Mesenchymal stem cell (in vitro differentiated cells and primary cell): ENCODE results near the gene SNX33.

Experiments used
- DNase-seq: peaks from one replicate; pipeline ENCODE4 v3.0.0-alpha.2; 2013
- H2AFZ ChIP-seq: one replicate; pipeline ENCODE4 v1.6.1; 2013; ENCODE audit warnings: low read depth, mild to moderate bottlenecking, control low read depth, inconsistent platforms, low read length, moderate library complexity
- H2AK5ac ChIP-seq: 2 replicates; pipeline ENCODE4 v1.6.1; 2013; ENCODE audit warnings: low read length, moderate library complexity, mild to moderate bottlenecking, inconsistent platforms; ENCODE audit not compliant: severe bottlenecking
- H2BK120ac ChIP-seq: one replicate; pipeline ENCODE4 v1.6.1; 2013; ENCODE audit warnings: low read depth, mild to moderate bottlenecking, inconsistent platforms, low read length, moderate library complexity
- H2BK12ac ChIP-seq, 2 experiments: one replicate each; pipeline ENCODE4 v1.6.1; 2013; ENCODE audit warnings: inconsistent platforms in 2 of 2, low read length in 2 of 2, mild to moderate bottlenecking in 2 of 2, moderate library complexity in 2 of 2, control low read depth in 1 of 2
- H2BK15ac ChIP-seq: one replicate; pipeline ENCODE4 v1.6.1; 2013; ENCODE audit warnings: mild to moderate bottlenecking, low read depth, inconsistent platforms; ENCODE audit not compliant: poor library complexity, severe bottlenecking
- H2BK5ac ChIP-seq: 2 replicates; pipeline ENCODE4 v1.6.1; 2013; ENCODE audit warnings: low read depth, mild to moderate bottlenecking, low read length, control low read depth, inconsistent platforms; ENCODE audit not compliant: poor library complexity, severe bottlenecking
- H3K14ac ChIP-seq, 2 experiments: one replicate each; pipeline ENCODE4 v1.6.1; 2013; ENCODE audit warnings: inconsistent platforms in 2 of 2, low read length in 2 of 2, control low read depth in 1 of 2, mild to moderate bottlenecking in 1 of 2, moderate library complexity in 1 of 2
- H3K18ac ChIP-seq, 2 experiments: one replicate each; pipeline ENCODE4 v1.6.1; 2013; ENCODE audit warnings: inconsistent platforms in 2 of 2, low read length in 2 of 2, control low read depth in 1 of 2, low read depth in 1 of 2, mild to moderate bottlenecking in 1 of 2
- H3K23ac ChIP-seq, 2 experiments: one replicate each; pipeline ENCODE4 v1.6.1; 2013; ENCODE audit warnings: inconsistent platforms in 2 of 2, low read length in 2 of 2, mild to moderate bottlenecking in 2 of 2, moderate library complexity in 2 of 2, control low read depth in 1 of 2
- H3K27ac ChIP-seq: 2 replicates; pipeline ENCODE4 v1.5.1; 2013; ENCODE audit warnings: mild to moderate bottlenecking, moderate library complexity, low read length, control low read depth, inconsistent platforms; ENCODE audit not compliant: poor library complexity, severe bottlenecking
- H3K27me3 ChIP-seq, 2 experiments: 2 replicates each; pipeline versions ENCODE4 v1.6.1 to v1.7.0; 2013; ENCODE audit warnings: low read length in 2 of 2, mild to moderate bottlenecking in 2 of 2, moderate library complexity in 2 of 2, control low read depth in 1 of 2, inconsistent platforms in 1 of 2; ENCODE audit not compliant: control insufficient read depth in 1 of 2, insufficient read depth in 1 of 2
- H3K36me3 ChIP-seq, 2 experiments: 2 replicates each; pipeline versions ENCODE4 v1.6.1 to v1.7.0; 2013; ENCODE audit warnings: low read length in 2 of 2, control low read depth in 1 of 2, inconsistent platforms in 1 of 2, low read depth in 1 of 2, mild to moderate bottlenecking in 1 of 2; ENCODE audit not compliant: insufficient read depth in 2 of 2, control insufficient read depth in 1 of 2
- H3K4ac ChIP-seq, 2 experiments: one replicate each; pipeline ENCODE4 v1.6.1; 2013; ENCODE audit warnings: inconsistent platforms in 2 of 2, low read length in 2 of 2, mild to moderate bottlenecking in 2 of 2, moderate library complexity in 2 of 2, control low read depth in 1 of 2, low read depth in 1 of 2
- H3K4me1 ChIP-seq: 2 replicates; pipeline ENCODE4 v1.6.1; 2013; ENCODE audit warnings: low read depth, low read length, control low read depth; ENCODE audit not compliant: control insufficient read depth, insufficient read depth
- H3K4me2 ChIP-seq: 2 replicates; pipeline ENCODE4 v1.6.1; 2013; ENCODE audit warnings: low read length, mild to moderate bottlenecking, inconsistent platforms; ENCODE audit not compliant: poor library complexity, severe bottlenecking
- H3K4me3 ChIP-seq, 2 experiments: 2 replicates each; pipeline versions ENCODE4 v1.5.1 to v1.7.0; 2013; ENCODE audit warnings: low read length in 2 of 2, mild to moderate bottlenecking in 2 of 2, control low read depth in 1 of 2, low read depth in 1 of 2; ENCODE audit not compliant: insufficient read depth in 1 of 2
- H3K79me1 ChIP-seq: replicated peaks from 2 replicates; pipeline ENCODE4 v1.6.1; 2013; ENCODE audit warnings: mild to moderate bottlenecking, control low read depth, low read length, inconsistent platforms; ENCODE audit not compliant: poor library complexity, severe bottlenecking
- H3K9ac ChIP-seq: 2 replicates; pipeline ENCODE4 v1.7.0; 2013; ENCODE audit warnings: mild to moderate bottlenecking, low read length, moderate library complexity
- H3K9me3 ChIP-seq: 2 replicates; pipeline ENCODE4 v1.7.0; 2013; ENCODE audit warnings: mild to moderate bottlenecking, low read length; ENCODE audit not compliant: control insufficient read depth
- H4K8ac ChIP-seq: one replicate; pipeline ENCODE4 v1.6.1; 2013; ENCODE audit warnings: inconsistent platforms, mild to moderate bottlenecking, low read length, moderate library complexity
- H4K91ac ChIP-seq: one replicate; pipeline ENCODE4 v1.6.1; 2013; ENCODE audit warnings: mild to moderate bottlenecking, low read length, inconsistent platforms
- WGBS: methylation state at CpG from one replicate; pipeline ENCODE4 v1.1.7; 2013; ENCODE audit warnings: mixed read lengths; 5-methylcytosine and 5-hydroxymethylcytosine counted together

The SNX33 gene

GRCh38 chr15:75644376-75644775, 3.3 kb upstream of the SNX33 start:
- no peak overlapping the region for H2BK12ac ChIP-seq
- H3K79me1 ChIP-seq = peaks cover 7% of the 10 kb centered on the region
- H2AFZ ChIP-seq = no peak overlapping the region
- H4K91ac ChIP-seq = no peak overlapping the region
- WGBS = 6% methylated on average over 1 of the region's 2 CpGs
- H3K18ac ChIP-seq = no peak overlapping the region
- H3K4me2 ChIP-seq = no peak overlapping the region
- peak overlapping the region; percentile 55 for H3K9ac ChIP-seq
- no peak overlapping the region for H3K4me3 ChIP-seq
- H3K4me1 ChIP-seq = peaks cover 14% of the 10 kb centered on the region
- H3K4ac ChIP-seq = no peak overlapping the region
- H3K9me3 ChIP-seq = no peaks in the 10 kb centered on the region
- no peak overlapping the region for H3K14ac ChIP-seq
- H4K8ac ChIP-seq = no peak overlapping the region
- no peak overlapping the region for H2BK15ac ChIP-seq
- no peak overlapping the region for H3K27ac ChIP-seq
- peaks cover 1 to 7% of the 10 kb centered on the region in 2 experiments for H3K36me3 ChIP-seq
- DNase-seq = no peak
- no peak overlapping the region for H2AK5ac ChIP-seq
- H3K23ac ChIP-seq = no peak overlapping the region
- H3K27me3 ChIP-seq = no peaks in the 10 kb centered on the region
- H2BK120ac ChIP-seq = no peak overlapping the region
- no peak overlapping the region for H2BK5ac ChIP-seq

DNA sequence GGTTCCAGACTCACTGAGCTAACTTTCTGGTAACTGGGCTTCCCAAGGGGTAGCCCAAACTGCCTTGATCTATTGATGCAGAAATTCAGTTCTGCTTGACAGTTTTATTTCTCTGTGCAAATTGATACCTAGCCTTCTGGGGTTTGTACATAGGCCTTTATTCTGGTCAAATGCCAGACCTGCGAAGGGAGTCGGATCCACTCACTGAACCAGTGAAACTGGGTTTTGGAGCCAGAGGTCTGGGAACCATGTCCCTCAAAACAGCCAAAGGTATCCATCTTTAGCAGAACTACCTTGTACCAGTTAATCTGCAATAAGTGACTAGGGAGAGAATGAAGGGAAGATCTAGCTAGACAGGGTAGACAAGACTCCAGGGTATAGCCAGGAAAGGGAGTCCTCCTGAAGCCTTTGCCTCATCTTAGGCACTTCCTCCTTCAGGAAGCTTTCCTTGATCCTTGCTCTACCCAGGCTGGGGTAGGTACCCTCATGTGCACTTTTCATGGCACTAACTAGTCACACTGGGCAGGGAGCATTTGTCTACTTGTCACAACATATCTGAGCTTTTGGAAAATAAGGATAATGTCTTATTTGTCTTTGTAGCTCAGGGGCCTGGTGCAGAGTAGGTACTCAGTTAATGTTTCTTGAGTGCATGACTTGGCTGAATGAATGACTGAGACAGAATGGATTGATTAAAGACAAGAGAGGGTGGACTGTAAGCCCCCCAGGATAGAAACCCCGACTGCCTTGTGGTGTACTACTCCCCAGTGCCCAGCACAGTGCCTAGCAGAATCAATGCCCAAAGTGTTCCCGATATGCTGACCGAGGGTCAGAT, 1.4 kb upstream of the SNX33 start:
- Histone ChIP-seq H3K27me3 (no peaks in the 10 kb centered on the region), H4K8ac (no peak overlapping the region), H3K4ac (peak overlapping the region in 1 of 2 experiments; percentile 56), H3K27ac (peak overlapping the region; percentile 55), H4K91ac (no peak overlapping the region), H3K4me3 (peak overlapping the region; percentile 75 to 94), H3K9ac (peak overlapping the region; percentile 98), H2BK120ac (no peak overlapping the region), H3K36me3 (peaks cover 20 to 21% of the 10 kb centered on the region in 2 experiments), H2BK12ac (no peak overlapping the region), H3K23ac (peak overlapping the region; percentile 25 to 57), H2AK5ac (peak overlapping the region; percentile 41), H3K4me2 (peak overlapping the region; percentile 78), H3K14ac (peak overlapping the region in 1 of 2 experiments; percentile 5), H2BK15ac (no peak overlapping the region), H3K18ac (peak overlapping the region; percentile 47 to 97), H2AFZ (no peak overlapping the region), H3K9me3 (no peaks in the 10 kb centered on the region), H3K79me1 (peaks cover 7% of the 10 kb centered on the region), H2BK5ac (no peak overlapping the region), H3K4me1 (peaks cover 26% of the 10 kb centered on the region)
- DNase-seq = no peak
- 55% methylated on average over 5 of the region's 5 CpGs for WGBS

DNA sequence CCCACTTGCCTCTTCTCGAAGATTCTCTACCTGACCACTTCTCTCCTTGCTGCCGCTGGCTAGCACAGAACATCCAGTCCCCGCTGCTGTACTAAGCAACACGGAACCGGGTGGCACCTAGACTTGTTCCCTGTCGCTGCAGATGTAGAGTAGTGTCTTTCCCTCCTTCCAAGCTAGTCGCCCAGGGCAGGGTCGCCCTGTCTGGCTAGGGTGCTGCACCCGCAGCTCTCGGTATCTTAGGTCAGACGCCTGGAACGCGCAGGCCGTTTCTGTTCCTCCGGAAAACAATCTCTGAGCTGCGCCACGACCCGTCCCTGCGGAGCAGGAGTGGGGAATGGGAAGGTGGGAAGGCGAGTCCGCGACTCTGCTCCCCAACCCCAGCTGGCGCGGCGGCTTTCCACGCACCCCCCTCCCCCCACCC, 758 bp upstream of the SNX33 start:
- H3K14ac ChIP-seq = peak overlapping the region in 1 of 2 experiments; percentile 5
- DNase-seq = no peak
- H3K79me1 ChIP-seq = peaks cover 5% of the 10 kb centered on the region
- H3K27me3 ChIP-seq = no peaks in the 10 kb centered on the region
- peak overlapping the region in 1 of 2 experiments; percentile 57 for H2BK12ac ChIP-seq
- peak overlapping the region; percentile 13 for H4K8ac ChIP-seq
- peak overlapping the region; percentile 93 for H2BK5ac ChIP-seq
- H3K36me3 ChIP-seq = peaks cover 25 to 26% of the 10 kb centered on the region in 2 experiments
- H3K4me1 ChIP-seq = peaks cover 32% of the 10 kb centered on the region
- peak overlapping the region; percentile 85 for H2AFZ ChIP-seq
- no peaks in the 10 kb centered on the region for H3K9me3 ChIP-seq
- H3K4me3 ChIP-seq = peak overlapping the region; percentile 75 to 94
- peak overlapping the region; percentile 35 for H4K91ac ChIP-seq
- H2AK5ac ChIP-seq = no peak overlapping the region
- 4% methylated on average over 17 of the region's 26 CpGs for WGBS
- H3K4ac ChIP-seq = peak overlapping the region; percentile 10 to 56
- H3K4me2 ChIP-seq = peak overlapping the region; percentile 78
- H3K23ac ChIP-seq = peak overlapping the region in 1 of 2 experiments; percentile 63
- H3K27ac ChIP-seq = peak overlapping the region; percentile 55
- H3K18ac ChIP-seq = peak overlapping the region; percentile 72 to 97
- no peak overlapping the region for H2BK15ac ChIP-seq
- H3K9ac ChIP-seq = peak overlapping the region; percentile 98
- H2BK120ac ChIP-seq = peak overlapping the region; percentile 22
